ENCODE results near the gene EDEM2.

The EDEM2 gene

DNA sequence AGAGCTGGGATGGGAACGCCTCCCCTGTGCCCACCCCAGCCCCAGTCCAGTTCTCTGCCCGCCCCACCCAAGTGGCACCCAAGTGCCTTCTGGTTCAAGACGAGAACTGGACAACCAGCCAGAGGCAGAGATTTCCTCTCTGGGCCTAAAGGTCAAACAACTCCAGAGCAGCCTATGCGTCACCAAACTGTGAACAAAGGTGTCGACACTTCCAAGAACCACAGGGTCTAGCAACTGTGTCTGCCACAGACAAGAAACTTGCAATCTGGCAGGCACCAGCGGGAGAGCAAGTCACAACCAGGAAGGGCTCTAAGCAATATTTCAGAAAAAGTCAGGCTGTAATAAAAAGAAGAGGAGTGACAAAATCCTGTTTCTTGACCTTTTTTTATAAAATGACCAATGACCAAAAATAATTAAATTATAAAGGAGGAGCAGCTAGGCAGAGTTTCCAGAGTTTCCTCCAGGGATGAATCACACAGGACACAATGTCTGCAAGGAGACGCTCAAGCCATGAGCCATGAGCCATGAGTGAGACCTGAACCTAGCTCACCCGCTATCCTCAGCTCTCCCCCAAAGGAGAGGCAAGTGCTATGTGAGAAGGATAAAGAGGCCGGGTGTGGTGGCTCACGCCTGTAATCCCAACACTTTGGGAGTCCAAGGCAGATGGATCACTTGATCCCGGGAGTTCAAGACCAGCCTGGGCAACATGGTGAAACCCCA, 11.1 kb downstream of the EDEM2 start:
- DNase-seq (ENCODE audit: low read depth, low spot score) = peak; percentile 44
- TF ChIP-seq, protein P1, sequence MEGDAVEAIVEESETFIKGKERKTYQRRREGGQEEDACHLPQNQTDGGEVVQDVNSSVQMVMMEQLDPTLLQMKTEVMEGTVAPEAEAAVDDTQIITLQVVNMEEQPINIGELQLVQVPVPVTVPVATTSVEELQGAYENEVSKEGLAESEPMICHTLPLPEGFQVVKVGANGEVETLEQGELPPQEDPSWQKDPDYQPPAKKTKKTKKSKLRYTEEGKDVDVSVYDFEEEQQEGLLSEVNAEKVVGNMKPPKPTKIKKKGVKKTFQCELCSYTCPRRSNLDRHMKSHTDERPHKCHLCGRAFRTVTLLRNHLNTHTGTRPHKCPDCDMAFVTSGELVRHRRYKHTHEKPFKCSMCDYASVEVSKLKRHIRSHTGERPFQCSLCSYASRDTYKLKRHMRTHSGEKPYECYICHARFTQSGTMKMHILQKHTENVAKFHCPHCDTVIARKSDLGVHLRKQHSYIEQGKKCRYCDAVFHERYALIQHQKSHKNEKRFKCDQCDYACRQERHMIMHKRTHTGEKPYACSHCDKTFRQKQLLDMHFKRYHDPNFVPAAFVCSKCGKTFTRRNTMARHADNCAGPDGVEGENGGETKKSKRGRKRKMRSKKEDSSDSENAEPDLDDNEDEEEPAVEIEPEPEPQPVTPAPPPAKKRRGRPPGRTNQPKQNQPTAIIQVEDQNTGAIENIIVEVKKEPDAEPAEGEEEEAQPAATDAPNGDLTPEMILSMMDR (IDR thresholded peaks at IDR 0.05; ENCODE audit: low read depth, low read length) = no peak
- H3K4me3 ChIP-seq (ENCODE audit: low read depth, low read length) = no peak overlapping the region
- in situ Hi-C loops (cut with HindIII; ENCODE audit: low sequenced_read_pairs) = no loop called here

DNA sequence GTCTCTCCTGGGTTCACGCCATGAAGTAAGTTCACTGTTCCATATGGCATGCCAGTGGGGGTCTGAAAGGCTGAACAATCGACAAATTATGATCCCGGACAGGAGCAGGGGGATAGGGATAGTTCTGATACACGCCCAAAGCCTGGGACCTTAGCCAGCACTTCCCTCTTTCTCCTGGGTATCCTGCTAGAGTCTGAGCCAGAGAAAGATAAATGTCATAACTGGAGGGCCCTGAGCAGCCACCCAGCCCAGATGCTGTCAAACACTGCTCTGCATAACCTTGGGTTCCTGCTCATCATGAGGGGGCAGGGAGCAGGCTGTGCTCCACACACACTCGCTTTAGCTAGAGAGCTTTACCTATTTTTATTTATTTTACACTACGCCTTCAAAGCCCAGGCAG, 12.3 kb downstream of the EDEM2 start:
- no peak for DNase-seq (ENCODE audit: low read depth, low spot score)
- TF ChIP-seq, protein P1 (IDR thresholded peaks at IDR 0.05; ENCODE audit: low read depth, low read length) = no peak
- no peak overlapping the region for H3K4me3 ChIP-seq (ENCODE audit: low read depth, low read length)
- in situ Hi-C loops (cut with HindIII; ENCODE audit: low sequenced_read_pairs) = no loop called here

DNA sequence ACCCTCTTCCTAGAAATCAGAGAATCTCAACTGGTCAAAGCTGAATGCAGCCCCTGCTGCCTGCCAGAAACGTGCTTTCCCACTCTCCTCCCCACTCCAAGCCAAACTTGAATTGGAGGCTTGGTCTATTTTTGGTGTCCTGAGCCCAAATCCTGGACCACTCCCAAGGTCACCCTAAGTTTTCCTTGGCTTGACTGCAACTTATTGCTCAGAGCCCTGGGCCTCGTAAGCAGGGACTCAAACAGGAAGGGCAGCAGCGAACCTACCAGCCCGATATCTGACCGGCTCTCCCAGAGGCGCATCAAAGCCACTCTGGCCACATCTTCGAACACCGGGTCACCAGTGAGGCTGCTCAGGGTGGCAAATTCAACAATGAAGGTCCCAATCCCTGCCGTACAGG, 12.7 kb downstream of the EDEM2 start:
- DNase-seq (ENCODE audit: low read depth, low spot score) = no peak
- in situ Hi-C loops (cut with HindIII; ENCODE audit: low sequenced_read_pairs) = no loop called here
- no peak overlapping the region for H3K4me3 ChIP-seq (ENCODE audit: low read depth, low read length)
- TF ChIP-seq, protein P1 (IDR thresholded peaks at IDR 0.05; ENCODE audit: low read depth, low read length) = no peak

DNA sequence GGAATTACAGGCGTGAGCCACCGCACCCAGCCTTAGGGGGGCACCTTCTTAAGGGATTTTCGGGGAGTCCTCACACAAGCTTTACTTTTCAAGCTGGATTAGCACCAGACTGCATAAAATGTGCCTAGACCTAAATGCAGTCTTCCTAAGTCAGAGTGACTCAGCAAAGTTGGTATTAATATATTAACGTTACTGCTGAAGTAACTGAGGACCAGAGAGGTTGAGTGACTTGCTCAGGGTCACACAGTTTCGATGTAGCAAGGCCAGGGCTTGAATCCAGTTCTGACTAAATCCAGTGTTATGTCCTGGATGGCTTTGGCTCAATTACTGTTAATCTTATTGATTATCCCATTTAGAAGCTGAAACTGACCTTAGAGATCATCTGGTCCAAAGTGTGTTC, 13.4 kb downstream of the EDEM2 start:
- in situ Hi-C loops (cut with HindIII; ENCODE audit: low sequenced_read_pairs) = no loop called here
- no peak overlapping the region for H3K4me3 ChIP-seq (ENCODE audit: low read depth, low read length)
- TF ChIP-seq, protein P1 (IDR thresholded peaks at IDR 0.05; ENCODE audit: low read depth, low read length) = no peak
- no peak for DNase-seq (ENCODE audit: low read depth, low spot score)

DNA sequence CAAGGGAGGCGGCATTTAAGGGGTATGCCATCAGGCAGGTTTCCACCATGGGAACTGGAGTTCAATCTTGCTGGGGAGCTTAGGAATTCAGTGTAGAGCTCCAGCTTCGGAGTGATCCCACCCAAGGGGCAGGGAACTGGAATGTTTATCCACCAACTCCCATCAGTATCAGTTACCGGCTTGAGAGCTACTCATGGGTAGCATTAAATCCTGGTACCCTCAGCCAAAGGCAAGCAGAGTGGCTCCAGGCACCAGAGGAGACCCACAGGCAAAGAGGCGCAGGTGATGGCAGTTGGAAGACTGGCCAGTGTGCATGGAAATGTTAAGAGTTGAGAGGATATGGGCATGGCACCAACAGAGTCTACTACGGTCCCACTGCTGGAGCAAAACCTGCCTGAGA, 14.1 kb downstream of the EDEM2 start:
- DNase-seq (ENCODE audit: low read depth, low spot score) = no peak
- H3K4me3 ChIP-seq (ENCODE audit: low read depth, low read length) = no peak overlapping the region
- TF ChIP-seq, protein P1 (IDR thresholded peaks at IDR 0.05; ENCODE audit: low read depth, low read length) = no peak
- in situ Hi-C loops (cut with HindIII; ENCODE audit: low sequenced_read_pairs) = no loop called here

DNA sequence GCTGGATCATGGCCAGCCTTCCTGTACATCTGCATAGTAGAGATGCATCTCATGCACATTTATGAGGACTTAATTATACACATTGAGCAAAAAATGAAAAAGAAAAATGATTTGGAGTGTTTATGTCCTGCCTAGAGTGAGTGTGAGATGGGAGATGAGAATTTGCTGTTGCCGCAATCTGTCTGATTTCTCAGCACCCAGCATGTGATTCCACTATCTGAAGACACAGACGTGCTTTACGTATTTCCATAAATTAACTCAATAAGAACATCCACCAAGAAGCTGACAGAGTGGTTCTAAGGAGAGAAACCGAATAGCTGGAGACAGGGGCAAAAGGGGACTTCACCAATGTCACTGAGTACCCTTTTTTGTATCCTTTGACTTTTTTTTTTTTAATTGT, 15.2 kb downstream of the EDEM2 start:
- H3K4me3 ChIP-seq (ENCODE audit: low read depth, low read length) = no peak overlapping the region
- no peak for DNase-seq (ENCODE audit: low read depth, low spot score)
- TF ChIP-seq, protein P1 (IDR thresholded peaks at IDR 0.05; ENCODE audit: low read depth, low read length) = no peak
- in situ Hi-C loops (cut with HindIII; ENCODE audit: low sequenced_read_pairs) = no loop called here
